ENCODE measurements around the gene PDE11A.

DNA sequence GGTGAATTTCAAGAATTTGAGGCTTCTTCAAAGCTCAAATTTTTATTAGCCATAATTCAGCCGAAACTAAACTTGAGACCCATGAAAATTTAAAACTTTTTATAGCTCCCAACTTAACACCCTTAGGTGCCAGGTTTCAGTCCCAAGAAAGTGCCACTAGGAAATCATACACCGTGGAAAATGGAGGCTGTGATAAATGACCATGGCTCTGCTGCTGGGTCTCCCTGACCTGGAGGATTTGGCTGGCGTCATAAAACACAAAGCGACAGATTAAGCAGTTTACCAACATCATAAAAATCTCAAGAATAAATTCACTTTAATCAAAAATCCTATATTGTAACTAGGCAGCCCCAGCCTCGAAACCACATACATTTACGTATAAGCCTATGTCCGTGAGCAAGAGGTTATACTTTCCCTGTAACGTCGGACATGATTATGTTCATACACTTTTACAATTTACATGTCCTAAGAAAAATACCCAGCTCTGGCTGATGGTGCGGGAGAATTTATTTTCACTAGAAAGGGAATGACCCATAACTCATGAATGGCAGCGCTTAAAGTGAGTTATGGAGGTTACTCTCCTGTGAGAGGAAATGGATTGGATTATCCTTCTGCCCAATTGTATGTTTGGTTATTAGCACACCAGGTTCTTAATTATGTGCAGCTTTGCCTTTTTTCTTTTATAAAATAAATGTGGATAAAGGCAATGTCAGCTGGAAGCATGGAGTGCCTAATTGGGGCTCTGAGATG, 350.6 kb downstream of the PDE11A start:
- TF ChIP-seq, protein P1, sequence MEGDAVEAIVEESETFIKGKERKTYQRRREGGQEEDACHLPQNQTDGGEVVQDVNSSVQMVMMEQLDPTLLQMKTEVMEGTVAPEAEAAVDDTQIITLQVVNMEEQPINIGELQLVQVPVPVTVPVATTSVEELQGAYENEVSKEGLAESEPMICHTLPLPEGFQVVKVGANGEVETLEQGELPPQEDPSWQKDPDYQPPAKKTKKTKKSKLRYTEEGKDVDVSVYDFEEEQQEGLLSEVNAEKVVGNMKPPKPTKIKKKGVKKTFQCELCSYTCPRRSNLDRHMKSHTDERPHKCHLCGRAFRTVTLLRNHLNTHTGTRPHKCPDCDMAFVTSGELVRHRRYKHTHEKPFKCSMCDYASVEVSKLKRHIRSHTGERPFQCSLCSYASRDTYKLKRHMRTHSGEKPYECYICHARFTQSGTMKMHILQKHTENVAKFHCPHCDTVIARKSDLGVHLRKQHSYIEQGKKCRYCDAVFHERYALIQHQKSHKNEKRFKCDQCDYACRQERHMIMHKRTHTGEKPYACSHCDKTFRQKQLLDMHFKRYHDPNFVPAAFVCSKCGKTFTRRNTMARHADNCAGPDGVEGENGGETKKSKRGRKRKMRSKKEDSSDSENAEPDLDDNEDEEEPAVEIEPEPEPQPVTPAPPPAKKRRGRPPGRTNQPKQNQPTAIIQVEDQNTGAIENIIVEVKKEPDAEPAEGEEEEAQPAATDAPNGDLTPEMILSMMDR (conservative IDR thresholded peaks at IDR 0.05; ENCODE audit: low read depth in 2 of 2): no peak
- TF ChIP-seq POLR2AphosphoS5 (IDR thresholded peaks at IDR 0.05; ENCODE audit: low read depth): no peak
- TF ChIP-seq ZNF331 (CRISPR knock-in tag; IDR thresholded peaks at IDR 0.05; ENCODE audit: low read depth): no peak
- TF ChIP-seq EZH2phosphoT487 (IDR thresholded peaks at IDR 0.05; ENCODE audit: unreplicated experiment): no peak
